ENCODE results near the gene SLC35F1. TPM values are rescaled to one million over a fixed set of nuclear protein-coding genes. Genes with fewer than 3 reads are reported as not detected.

Gene SLC35F1
- total and polyA plus RNA-seq, 2 donors (not counting 3 experiments of a cell fraction or from before 2014, with no cell fraction given): not detected

DNA sequence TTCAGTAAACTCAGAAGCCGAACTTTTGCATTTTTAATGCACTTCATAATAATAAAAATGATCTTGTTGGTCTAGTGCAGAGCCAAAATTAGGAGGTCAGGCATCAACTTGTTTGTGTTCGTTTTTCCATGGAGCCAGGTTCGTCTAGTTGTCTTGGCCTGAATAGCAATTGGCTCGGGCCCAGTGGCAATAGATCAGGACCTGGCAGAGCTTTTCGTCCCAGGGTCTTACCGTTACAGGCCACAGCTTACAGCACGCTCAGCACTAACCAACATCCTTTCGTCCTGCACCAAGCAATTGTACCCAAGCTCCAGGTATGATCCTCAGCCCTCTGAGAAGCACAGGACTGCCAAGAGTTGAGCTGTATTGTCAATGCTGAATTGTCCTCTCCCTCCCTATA lies 400.5 kb downstream of the SLC35F1 start:
- dilution Hi-C loops (cut with MboI; ENCODE audit: extremely low pct_ligation_motif_present, low sequenced_read_pairs): no loop called here
- ChIA-PET POLR2A (no interaction called here), CTCF (interaction anchor here (1.3 kb wide), 1 partner anchor 90 kb away, joined by 3 read pairs; no protein-coding TSS in a partner anchor)
- Histone ChIP-seq H3K9ac (replicated peaks; ENCODE audit: extremely low read depth, insufficient read depth, low read length) (no peak overlapping the region), H3K4me2 (ENCODE audit: insufficient read depth, low read length) (no peak overlapping the region), H3K27me3 (ENCODE audit: control insufficient read depth in 2 of 2, insufficient read depth in 2 of 2, low read length in 2 of 2) (no peaks in the 10 kb centered on the region), H4K20me1 (replicated peaks; ENCODE audit: control insufficient read depth, extremely low read depth, insufficient read depth, low read length) (no peaks in the 10 kb centered on the region), H3K27ac (ENCODE audit: insufficient read depth, low read depth, low read length) (no peak overlapping the region), H3K4me3 (replicated peaks in 1 of 3; ENCODE audit: insufficient read depth in 1 of 3, low read depth in 1 of 3, low read length in 3 of 3) (no peak overlapping the region), H2AFZ (ENCODE audit: low read depth, low read length) (no peak overlapping the region), H3K9me1 (replicated peaks; ENCODE audit: control insufficient read depth, extremely low read depth, insufficient read depth, low read length) (no peaks in the 10 kb centered on the region), H3K79me2 (ENCODE audit: control insufficient read depth, insufficient read depth, low read length) (no peaks in the 10 kb centered on the region), H3K36me3 (ENCODE audit: control insufficient read depth in 2 of 2, extremely low read depth in 1 of 2, insufficient read depth in 2 of 2, low read length in 2 of 2) (no peaks in the 10 kb centered on the region), H3K9me3 (replicated peaks; ENCODE audit: control insufficient read depth, insufficient read depth, low read length) (no peaks in the 10 kb centered on the region), H3K4me1 (ENCODE audit: control insufficient read depth, extremely low read depth, insufficient read depth, low read length) (no peaks in the 10 kb centered on the region)
- TF ChIP-seq EZH2 (IDR thresholded peaks at IDR 0.05; ENCODE audit: borderline replicate concordance, low read depth, low read length, severe bottlenecking): no peak
- no peak for TF ChIP-seq FOS (IDR thresholded peaks at IDR 0.05; ENCODE audit: borderline replicate concordance, insufficient read depth, low read length)
- TF ChIP-seq, protein P1, sequence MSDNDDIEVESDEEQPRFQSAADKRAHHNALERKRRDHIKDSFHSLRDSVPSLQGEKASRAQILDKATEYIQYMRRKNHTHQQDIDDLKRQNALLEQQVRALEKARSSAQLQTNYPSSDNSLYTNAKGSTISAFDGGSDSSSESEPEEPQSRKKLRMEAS (IDR thresholded peaks at IDR 0.05; ENCODE audit: insufficient read depth, insufficient read length): no peak
- no peak for TF ChIP-seq GATA2 (IDR thresholded peaks at IDR 0.05; ENCODE audit: insufficient read depth, insufficient read length, low read depth, low read length)
- TF ChIP-seq JUN (IDR thresholded peaks at IDR 0.05; ENCODE audit: borderline replicate concordance, insufficient read depth, insufficient read length, low read depth): no peak
- TF ChIP-seq POLR2AphosphoS5 (IDR thresholded peaks at IDR 0.05; ENCODE audit: insufficient read depth, low read depth, low read length): no peak
- no peak for TF ChIP-seq MYC (IDR thresholded peaks at IDR 0.05; ENCODE audit: low read depth, low read length)
- no peak for TF ChIP-seq POLR2A (IDR thresholded peaks at IDR 0.05; ENCODE audit: low read depth, low read length)
- TF ChIP-seq, protein P2, sequence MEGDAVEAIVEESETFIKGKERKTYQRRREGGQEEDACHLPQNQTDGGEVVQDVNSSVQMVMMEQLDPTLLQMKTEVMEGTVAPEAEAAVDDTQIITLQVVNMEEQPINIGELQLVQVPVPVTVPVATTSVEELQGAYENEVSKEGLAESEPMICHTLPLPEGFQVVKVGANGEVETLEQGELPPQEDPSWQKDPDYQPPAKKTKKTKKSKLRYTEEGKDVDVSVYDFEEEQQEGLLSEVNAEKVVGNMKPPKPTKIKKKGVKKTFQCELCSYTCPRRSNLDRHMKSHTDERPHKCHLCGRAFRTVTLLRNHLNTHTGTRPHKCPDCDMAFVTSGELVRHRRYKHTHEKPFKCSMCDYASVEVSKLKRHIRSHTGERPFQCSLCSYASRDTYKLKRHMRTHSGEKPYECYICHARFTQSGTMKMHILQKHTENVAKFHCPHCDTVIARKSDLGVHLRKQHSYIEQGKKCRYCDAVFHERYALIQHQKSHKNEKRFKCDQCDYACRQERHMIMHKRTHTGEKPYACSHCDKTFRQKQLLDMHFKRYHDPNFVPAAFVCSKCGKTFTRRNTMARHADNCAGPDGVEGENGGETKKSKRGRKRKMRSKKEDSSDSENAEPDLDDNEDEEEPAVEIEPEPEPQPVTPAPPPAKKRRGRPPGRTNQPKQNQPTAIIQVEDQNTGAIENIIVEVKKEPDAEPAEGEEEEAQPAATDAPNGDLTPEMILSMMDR (IDR thresholded peaks at IDR 0.05; ENCODE audit: extremely low read depth in 1 of 2, insufficient read depth in 1 of 2, low read depth in 1 of 2, low read length in 2 of 2): no peak
- FAIRE-seq: no peak
- DNase-seq (ENCODE audit: low read depth, low spot score): no peak
- BruUV-seq (replicated peaks): no TSS peak
- intact Hi-C loops (cut with micrococcal nuclease): no loop called here

Data from endothelial cell of umbilical vein (primary cell).